HG03342 (cell line): ENCODE data around the gene CFD.
"Not testable (repeated sequence)": the region's sequence is repeated elsewhere in the genome, so short reads cannot be mapped to it uniquely, and the experiment has no call there.

Experiments
- ATAC-seq: cut with Tn5 transposase; IDR thresholded peaks from one replicate; pipeline ENCODE4 v1.9.1; 2021; ENCODE audit warnings: mild to moderate bottlenecking, moderate library complexity; ENCODE audit not compliant: unreplicated experiment

CFD gene

GRCh38 chr19:887599-887998 lies 28.1 kb downstream of the CFD start:
- no peak for ATAC-seq

DNA sequence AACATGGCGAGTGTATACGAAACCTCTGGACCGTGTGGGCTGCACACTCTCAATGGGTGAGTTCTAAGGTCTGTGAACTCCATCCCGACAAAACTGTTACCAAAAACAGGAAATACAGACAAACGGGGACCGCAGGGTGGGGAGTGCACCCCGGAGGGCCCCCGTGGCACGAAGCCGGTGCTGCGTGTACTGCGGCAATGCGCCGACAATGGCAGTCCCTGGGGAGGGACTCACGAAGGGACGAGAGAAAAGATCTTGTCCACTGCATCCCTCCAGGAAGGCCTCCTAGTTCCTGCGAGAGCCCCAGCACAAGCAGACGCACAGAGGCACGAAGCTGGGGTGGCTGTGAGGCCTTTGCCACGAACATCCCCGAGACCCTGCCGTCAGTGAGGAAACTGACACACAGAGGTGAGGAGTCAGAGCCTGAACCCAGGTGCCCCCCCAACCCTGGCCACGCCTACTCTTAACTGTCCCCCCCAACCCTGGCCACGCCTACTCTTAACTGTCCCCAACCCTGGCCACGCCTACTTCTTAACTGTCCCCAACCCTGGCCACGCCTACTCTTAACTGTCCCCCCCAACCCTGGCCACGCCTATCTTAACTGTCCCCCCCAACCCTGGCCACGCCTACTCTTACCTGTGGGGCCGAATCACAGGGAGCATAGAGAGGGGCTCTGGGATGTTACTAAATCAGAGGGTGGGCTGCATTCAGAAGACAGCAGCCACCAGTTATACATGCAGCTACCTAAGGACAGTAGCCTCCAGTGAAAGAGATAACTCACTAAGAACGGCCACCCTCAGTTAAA lies 29.3 kb downstream of the CFD start:
- ATAC-seq, result no peak

- ATAC-seq, result no peak
These were observed 30.3 kb downstream of the CFD start for GRCh38 chr19:889662-890295.

DNA sequence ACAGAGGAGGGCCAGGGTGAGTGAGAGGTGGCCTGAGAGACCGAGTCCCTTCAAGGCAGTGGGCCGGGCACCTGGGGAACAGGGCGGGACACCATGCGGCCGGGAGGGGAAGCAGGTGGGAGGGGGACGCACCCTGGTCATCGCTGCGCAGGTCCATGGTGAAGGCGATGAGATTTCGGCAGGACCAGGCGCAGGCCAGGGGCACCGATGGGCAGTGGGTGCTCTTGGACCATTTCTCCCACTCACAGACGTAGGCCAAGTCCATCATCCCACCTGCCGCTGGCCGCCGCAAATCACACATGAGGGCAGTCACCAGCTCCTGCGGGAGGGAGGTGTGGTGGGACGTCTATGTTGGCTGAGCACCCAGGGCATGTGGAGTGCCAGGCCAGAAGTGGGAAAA lies 31.4 kb downstream of the CFD start:
- no peak for ATAC-seq

GRCh38 chr19:891421-892200 lies 32.1 kb downstream of the CFD start:
- not testable (repeated sequence) for ATAC-seq

- no peak for ATAC-seq
These were observed 32.9 kb downstream of the CFD start for GRCh38 chr19:892243-892893.

- peak; percentile 78 for ATAC-seq
These were observed 33.6 kb downstream of the CFD start, which contains the start of the genes MED16 and RNU6-9 for GRCh38 chr19:892894-893689. TSS of gene MED16 (minus strand) at chr19:893187. CDS start at chr19:891131, 2,056 bp downstream. TSS of gene RNU6-9 (plus strand) at chr19:893484.

- no peak for ATAC-seq
These were observed 37.0 kb downstream of the CFD start for GRCh38 chr19:896434-896833.

DNA sequence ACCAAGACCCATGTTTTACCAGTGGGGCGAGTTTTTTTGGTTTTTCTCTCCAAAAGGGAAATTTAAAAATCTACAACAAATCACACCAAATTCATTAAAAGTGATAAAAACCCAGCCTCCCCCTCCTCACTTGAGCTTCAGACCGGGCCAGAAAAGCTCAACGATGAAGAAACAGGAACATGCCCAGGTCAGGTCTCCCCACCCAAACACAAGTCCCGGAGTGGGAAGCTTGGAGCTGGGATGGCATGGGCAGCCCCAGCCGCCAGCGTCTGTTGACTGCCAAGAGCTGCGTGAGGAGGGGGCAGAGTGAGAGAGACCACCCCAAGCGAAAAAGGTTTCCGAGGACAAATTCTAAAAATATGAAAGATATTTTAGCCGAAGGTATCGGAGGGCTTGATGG lies 37.5 kb downstream of the CFD start:
- no peak for ATAC-seq

- ATAC-seq, result no peak
These were observed 38.1 kb downstream of the CFD start for GRCh38 chr19:897442-898039.

- no peak for ATAC-seq
These were observed 39.2 kb downstream of the CFD start for GRCh38 chr19:898663-899062.

GRCh38 chr19:899336-900042 lies 40.0 kb downstream of the CFD start:
- ATAC-seq, result no peak

DNA sequence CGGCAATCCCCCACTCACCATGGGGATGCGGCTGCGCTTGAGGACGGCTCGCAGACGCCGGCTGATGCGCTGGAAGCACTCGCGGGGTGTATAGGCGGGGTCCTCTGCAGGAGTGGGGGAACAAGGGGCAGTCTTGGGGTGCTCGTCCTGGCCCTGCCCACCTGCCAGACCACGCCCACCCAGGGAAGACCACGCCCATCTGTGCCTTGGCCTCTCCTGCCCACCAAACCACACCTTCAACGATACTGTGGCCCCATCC lies 40.5 kb downstream of the CFD start:
- ATAC-seq, result no peak

GRCh38 chr19:900302-901111 lies 41.0 kb downstream of the CFD start:
- ATAC-seq, result no peak

DNA sequence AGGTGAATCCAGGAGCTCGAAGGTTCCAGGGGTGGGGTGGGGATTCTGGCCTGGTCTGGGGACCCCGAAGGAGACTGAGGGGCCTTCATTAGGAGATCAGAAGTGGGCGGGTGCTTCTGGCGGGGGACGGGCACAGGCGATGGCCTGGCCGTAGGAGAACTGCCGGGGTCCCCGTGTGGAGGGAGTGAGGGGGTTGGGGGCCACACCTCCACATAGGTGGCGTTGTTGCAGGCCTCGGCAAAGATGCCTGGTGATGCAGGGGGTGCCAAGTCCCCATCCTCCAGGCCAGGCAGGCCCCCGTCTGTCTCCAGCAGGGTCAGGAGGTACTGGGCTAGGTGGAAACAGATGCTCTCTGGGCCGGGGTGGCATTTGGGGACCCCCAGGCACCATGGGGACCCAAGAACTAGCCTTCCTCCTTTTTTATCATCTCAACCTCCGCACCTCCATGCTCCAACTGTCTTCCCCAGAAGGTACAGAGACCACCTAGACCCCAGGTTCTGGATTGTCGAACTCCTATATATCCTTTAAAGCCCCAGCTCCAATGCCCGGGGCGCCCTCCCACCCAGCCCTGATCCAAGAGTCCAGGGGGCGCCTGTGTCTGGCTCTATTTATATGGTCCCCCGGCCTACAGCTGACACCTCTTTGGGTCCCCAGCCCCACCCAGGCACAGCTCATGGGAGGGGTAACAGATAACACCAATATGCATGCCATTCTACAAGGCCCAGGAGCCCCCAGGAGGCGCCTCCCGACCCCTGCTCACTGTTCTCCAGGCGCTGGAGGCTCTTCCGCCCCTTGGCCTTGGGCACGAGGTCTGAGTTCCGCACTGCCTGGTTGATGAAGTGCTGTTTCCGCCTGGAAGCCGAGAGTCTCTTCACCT lies 42.0 kb downstream of the CFD start:
- no peak for ATAC-seq

GRCh38 chr19:902093-902370 lies 42.6 kb downstream of the CFD start:
- no peak for ATAC-seq

DNA sequence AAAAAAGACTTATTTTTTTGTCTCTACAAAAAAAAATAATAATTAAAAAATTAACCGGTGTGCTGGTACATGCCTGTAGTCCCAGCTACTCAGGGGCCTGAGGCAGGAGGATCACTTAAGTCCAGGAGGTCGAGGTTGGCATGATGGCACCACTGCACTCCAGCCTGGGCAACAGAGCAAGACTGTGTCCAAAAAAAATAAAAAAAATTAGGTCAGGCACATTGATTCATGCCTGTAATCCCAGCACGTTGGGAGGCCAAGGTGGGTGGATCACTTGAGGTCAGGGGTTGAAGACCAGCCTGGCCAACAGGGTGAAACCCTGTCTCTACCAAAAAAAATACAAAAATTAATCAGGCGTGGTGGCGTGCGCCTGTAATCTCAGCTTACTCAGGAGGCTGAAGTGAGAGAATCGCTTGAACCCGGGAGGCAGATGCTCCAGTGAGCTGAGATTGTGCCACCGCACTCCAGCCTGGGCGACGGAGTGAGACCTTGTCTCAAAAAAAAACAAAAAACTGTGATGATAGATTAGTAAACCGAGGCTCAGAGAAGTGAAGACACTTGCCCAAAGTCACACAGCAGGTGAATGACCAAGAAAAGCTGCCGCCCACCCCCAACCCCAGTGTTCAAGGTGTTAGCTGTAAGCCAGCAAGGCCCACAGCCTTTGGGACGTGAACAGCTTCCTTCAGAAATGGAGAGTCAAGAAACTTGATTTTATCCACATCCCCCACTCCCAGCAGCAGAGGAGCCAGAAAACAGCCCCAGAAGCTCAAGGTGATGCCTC lies 43.2 kb downstream of the CFD start:
- no peak for ATAC-seq
